LNCaP clone FGC (cell line): Measurements from ENCODE around the gene OPN1LW.

Experiments
- DNase-seq: peaks from one replicate; pipeline ENCODE4 v3.0.0-alpha.2; 2011; ENCODE audit warnings: low read depth
- H3K4me3 ChIP-seq: 2 replicates; pipeline ENCODE4 v1.5.1; 2011; ENCODE audit warnings: mild to moderate bottlenecking, low read depth, low read length, control low read depth
- CTCF ChIP-seq: IDR thresholded peaks from 2 replicates; pipeline ENCODE4 v1.5.1; 2012; ENCODE audit warnings: mild to moderate bottlenecking; ENCODE audit not compliant: control insufficient read depth, insufficient read depth; ENCODE audit errors: extremely low read depth

The OPN1LW gene

GRCh38 chrX:154113729-154114128 lies 30.3 kb upstream of the OPN1LW start:
- no peak overlapping the region for H3K4me3 ChIP-seq
- DNase-seq = no peak
- TF ChIP-seq CTCF = no peak

- no peak for DNase-seq
Measured at GRCh38 chrX:154114652-154115051, 29.4 kb upstream of the OPN1LW start.

GRCh38 chrX:154115071-154115470 lies 29.0 kb upstream of the OPN1LW start:
- no peak overlapping the region for H3K4me3 ChIP-seq
- TF ChIP-seq CTCF = no peak
- DNase-seq = no peak

More at GRCh38 chrX:154114652-154115051, 29.4 kb upstream of the OPN1LW start:
- H3K4me3 ChIP-seq = no peak overlapping the region
- TF ChIP-seq CTCF = no peak

GRCh38 chrX:154115750-154116149 lies 28.3 kb upstream of the OPN1LW start:
- no peak overlapping the region for H3K4me3 ChIP-seq
- TF ChIP-seq CTCF = no peak

GRCh38 chrX:154116426-154117211 lies 27.4 kb upstream of the OPN1LW start:
- H3K4me3 ChIP-seq = no peak overlapping the region
- no peak for DNase-seq
- TF ChIP-seq CTCF = no peak

More at GRCh38 chrX:154115750-154116149, 28.3 kb upstream of the OPN1LW start:
- DNase-seq = no peak

- no peak for TF ChIP-seq CTCF
- H3K4me3 ChIP-seq = no peak overlapping the region
- no peak for DNase-seq
Measured at GRCh38 chrX:154117566-154117965, 26.5 kb upstream of the OPN1LW start.

- DNase-seq = no peak
- no peak for TF ChIP-seq CTCF
- no peak overlapping the region for H3K4me3 ChIP-seq
Measured at GRCh38 chrX:154120567-154120966, 23.5 kb upstream of the OPN1LW start.
